WTC11 (cell line): Measurements from ENCODE around the gene CNOT9. TPM values are rescaled to one million over a fixed set of nuclear protein-coding genes. Genes with fewer than 3 reads are reported as not detected.
"Not testable (repeated sequence)": the region's sequence is repeated elsewhere in the genome, so short reads cannot be mapped to it uniquely, and the experiment has no call there.

Experiments
- ATAC-seq: fragments of 200-7000 bp; cut with Tn5 transposase; 2 replicates; pipeline ENCODE4 v1.10.0; 2021; ENCODE audit warnings: mild to moderate bottlenecking, moderate library complexity
- CTCF ChIA-PET: fragments of 300-600 bp; sonication (Branson Sonifier 250); formaldehyde crosslinking; loops from one replicate; lab custom pipeline; 2021; ENCODE audit warnings: antibody characterized with exemption; lab: Charles Lee
- POLR2A ChIA-PET: fragments of 350-600 bp; sonication (Branson Sonifier 250); formaldehyde crosslinking; loops from one replicate; lab custom pipeline; 2021; ENCODE audit warnings: antibody characterized with exemption; lab: Charles Lee
- DNase-seq: peaks from one replicate; pipeline ENCODE4 v3.0.0; 2021; ENCODE audit warnings: low spot score
- H3K27ac Mint-ChIP-seq: 2 replicates; pipeline ENCODE4 v1.8.0; 2021; ENCODE audit warnings: mixed read lengths
- H3K27me3 Mint-ChIP-seq: 2 replicates; pipeline ENCODE4 v1.8.0; 2021; ENCODE audit warnings: low read depth, mild to moderate bottlenecking, moderate library complexity, mixed read lengths
- H3K36me3 Mint-ChIP-seq: 2 replicates; pipeline ENCODE4 v1.8.0; 2021; ENCODE audit warnings: mixed read lengths
- H3K4me1 Mint-ChIP-seq: 2 replicates; pipeline ENCODE4 v1.8.0; 2022; ENCODE audit warnings: mixed read lengths
- H3K4me3 Mint-ChIP-seq: 2 replicates; pipeline ENCODE4 v1.8.0; 2021; ENCODE audit warnings: mild to moderate bottlenecking, moderate library complexity, mixed read lengths
- H3K9me3 Mint-ChIP-seq: 2 replicates; pipeline ENCODE4 v1.8.0; 2021; ENCODE audit warnings: mixed read lengths
- ATF1 ChIP-seq: sonication (generic); formaldehyde crosslinking; IDR thresholded peaks from 2 replicates; pipeline ENCODE4 v1.8.1; 2023; ENCODE audit warnings: mild to moderate bottlenecking, moderate library complexity, missing genetic modification reagents
- CREB1 ChIP-seq: sonication (generic); formaldehyde crosslinking; IDR thresholded peaks from 2 replicates; pipeline ENCODE4 v1.8.0; 2023; ENCODE audit warnings: mild to moderate bottlenecking, missing genetic modification reagents
- ESRRA ChIP-seq: sonication (generic); formaldehyde crosslinking; IDR thresholded peaks from 2 replicates; pipeline ENCODE4 v1.8.1; 2022; ENCODE audit warnings: mild to moderate bottlenecking, missing genetic modification reagents, borderline replicate concordance
- ETV6 ChIP-seq: sonication (generic); formaldehyde crosslinking; IDR thresholded peaks from 2 replicates; pipeline ENCODE4 v1.8.1; 2022; ENCODE audit warnings: mild to moderate bottlenecking, missing genetic modification reagents
- OVOL2 ChIP-seq: fragments of 250-450 bp; sonication (Bioruptor Pico); IDR thresholded peaks from 2 replicates; pipeline ENCODE4 v1.9.0; 2021; ENCODE audit warnings: mild to moderate bottlenecking, borderline replicate concordance
- PRRX2 ChIP-seq: fragments of 250-450 bp; sonication (Bioruptor Pico); IDR thresholded peaks from 2 replicates; pipeline ENCODE4 v1.8.0; 2021; ENCODE audit warnings: mild to moderate bottlenecking
- SP1 ChIP-seq: sonication (generic); formaldehyde crosslinking; conservative IDR thresholded peaks from 2 replicates; pipeline ENCODE4 v1.8.1; 2022; ENCODE audit warnings: missing genetic modification reagents
- total RNA-seq: library from RNA; stranded (reverse); gene quantifications from 3 replicates; pipeline ENCODE4 v1.2.3, GENCODE V29; 2021
- TF ChIP-seq, protein P1 (sequence below): sonication (generic); formaldehyde crosslinking; IDR thresholded peaks from 2 replicates; pipeline ENCODE4 v1.8.0; 2023; ENCODE audit warnings: missing genetic modification reagents, mild to moderate bottlenecking, borderline replicate concordance
- TF ChIP-seq, protein P2 (sequence below): sonication (generic); formaldehyde crosslinking; IDR thresholded peaks from 2 replicates; pipeline ENCODE4 v1.8.0; 2023; ENCODE audit warnings: missing genetic modification reagents
- TF ChIP-seq, protein P3 (sequence below): fragments of 250-450 bp; sonication (Bioruptor Pico); IDR thresholded peaks from 2 replicates; pipeline ENCODE4 v1.9.0; 2021; ENCODE audit warnings: moderate library complexity, mild to moderate bottlenecking, inconsistent platforms, borderline replicate concordance
- TF ChIP-seq, protein P4 (sequence below): sonication (generic); formaldehyde crosslinking; IDR thresholded peaks from 2 replicates; pipeline ENCODE4 v1.8.1; 2023; ENCODE audit warnings: mild to moderate bottlenecking, missing genetic modification reagents
- TF ChIP-seq, protein P5 (sequence below): sonication (generic); formaldehyde crosslinking; IDR thresholded peaks from 2 replicates; pipeline ENCODE4 v1.8.1; 2022; ENCODE audit warnings: missing genetic modification reagents, borderline replicate concordance
- TF ChIP-seq, protein P6 (sequence below): sonication (generic); formaldehyde crosslinking; IDR thresholded peaks from 2 replicates; pipeline ENCODE4 v1.8.0; 2022; ENCODE audit warnings: mild to moderate bottlenecking, missing genetic modification reagents
- TF ChIP-seq, protein P7 (sequence below): sonication (generic); formaldehyde crosslinking; IDR thresholded peaks from 2 replicates; pipeline ENCODE4 v1.8.1; 2022; ENCODE audit warnings: mild to moderate bottlenecking, missing genetic modification reagents, moderate library complexity, borderline replicate concordance
- TF ChIP-seq, protein P8 (sequence below): sonication (generic); formaldehyde crosslinking; IDR thresholded peaks from 2 replicates; pipeline ENCODE4 v1.8.1; 2022; ENCODE audit warnings: mild to moderate bottlenecking, moderate library complexity, missing genetic modification reagents
- TF ChIP-seq, protein P9 (sequence below): fragments of 250-450 bp; sonication (Bioruptor Pico); conservative IDR thresholded peaks from 2 replicates; pipeline ENCODE4 v1.9.0; 2021; ENCODE audit warnings: mild to moderate bottlenecking

The CNOT9 gene
- total RNA-seq, 1 experiment from 2014 or later, result 62.6 TPM

DNA sequence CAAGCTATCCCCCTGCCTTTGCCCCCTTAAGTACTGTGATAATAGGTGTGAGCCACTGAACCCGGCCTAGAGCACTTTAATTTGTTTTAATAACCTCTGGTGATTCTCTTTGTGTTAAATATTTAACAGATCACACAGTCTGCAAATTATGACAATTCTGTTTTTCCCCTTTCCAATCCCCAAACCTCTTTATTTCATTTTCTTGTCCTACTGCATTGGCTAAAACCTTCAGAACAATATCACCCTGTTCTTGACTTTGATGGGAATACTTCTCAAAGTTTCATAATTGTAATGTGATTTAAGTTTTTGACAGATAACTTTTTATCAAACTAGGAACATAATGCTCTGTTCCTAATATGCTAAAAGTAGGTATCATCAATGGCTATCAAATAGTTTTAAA lies 45.0 kb upstream of the CNOT9 start (continued):
- no peak for TF ChIP-seq ESRRA
- TF ChIP-seq, protein P1, sequence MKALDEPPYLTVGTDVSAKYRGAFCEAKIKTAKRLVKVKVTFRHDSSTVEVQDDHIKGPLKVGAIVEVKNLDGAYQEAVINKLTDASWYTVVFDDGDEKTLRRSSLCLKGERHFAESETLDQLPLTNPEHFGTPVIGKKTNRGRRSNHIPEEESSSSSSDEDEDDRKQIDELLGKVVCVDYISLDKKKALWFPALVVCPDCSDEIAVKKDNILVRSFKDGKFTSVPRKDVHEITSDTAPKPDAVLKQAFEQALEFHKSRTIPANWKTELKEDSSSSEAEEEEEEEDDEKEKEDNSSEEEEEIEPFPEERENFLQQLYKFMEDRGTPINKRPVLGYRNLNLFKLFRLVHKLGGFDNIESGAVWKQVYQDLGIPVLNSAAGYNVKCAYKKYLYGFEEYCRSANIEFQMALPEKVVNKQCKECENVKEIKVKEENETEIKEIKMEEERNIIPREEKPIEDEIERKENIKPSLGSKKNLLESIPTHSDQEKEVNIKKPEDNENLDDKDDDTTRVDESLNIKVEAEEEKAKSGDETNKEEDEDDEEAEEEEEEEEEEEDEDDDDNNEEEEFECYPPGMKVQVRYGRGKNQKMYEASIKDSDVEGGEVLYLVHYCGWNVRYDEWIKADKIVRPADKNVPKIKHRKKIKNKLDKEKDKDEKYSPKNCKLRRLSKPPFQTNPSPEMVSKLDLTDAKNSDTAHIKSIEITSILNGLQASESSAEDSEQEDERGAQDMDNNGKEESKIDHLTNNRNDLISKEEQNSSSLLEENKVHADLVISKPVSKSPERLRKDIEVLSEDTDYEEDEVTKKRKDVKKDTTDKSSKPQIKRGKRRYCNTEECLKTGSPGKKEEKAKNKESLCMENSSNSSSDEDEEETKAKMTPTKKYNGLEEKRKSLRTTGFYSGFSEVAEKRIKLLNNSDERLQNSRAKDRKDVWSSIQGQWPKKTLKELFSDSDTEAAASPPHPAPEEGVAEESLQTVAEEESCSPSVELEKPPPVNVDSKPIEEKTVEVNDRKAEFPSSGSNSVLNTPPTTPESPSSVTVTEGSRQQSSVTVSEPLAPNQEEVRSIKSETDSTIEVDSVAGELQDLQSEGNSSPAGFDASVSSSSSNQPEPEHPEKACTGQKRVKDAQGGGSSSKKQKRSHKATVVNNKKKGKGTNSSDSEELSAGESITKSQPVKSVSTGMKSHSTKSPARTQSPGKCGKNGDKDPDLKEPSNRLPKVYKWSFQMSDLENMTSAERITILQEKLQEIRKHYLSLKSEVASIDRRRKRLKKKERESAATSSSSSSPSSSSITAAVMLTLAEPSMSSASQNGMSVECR (CRISPR knock-in tag), result no peak

DNA sequence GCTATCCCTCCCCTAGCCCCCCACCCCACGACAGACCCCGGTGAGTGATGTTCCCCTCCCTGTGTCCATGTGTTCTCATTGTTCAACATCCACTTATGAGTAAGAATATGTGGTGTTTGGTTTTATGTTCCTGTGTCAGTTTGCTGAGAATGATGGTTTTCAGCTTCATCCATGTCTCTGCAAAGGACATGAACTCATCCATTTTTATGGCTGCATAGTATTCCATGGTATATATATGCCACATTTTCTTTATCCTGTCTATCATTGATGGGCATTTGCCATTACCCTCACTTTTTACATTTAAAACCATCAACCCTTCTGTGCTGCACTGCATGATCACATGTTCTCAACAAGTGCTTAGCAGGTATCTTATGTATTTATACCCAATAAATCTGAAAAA lies 40.2 kb upstream of the CNOT9 start:
- Mint-ChIP-seq H3K9me3 (peaks cover 24% of the 10 kb centered on the region), H3K36me3 (peaks cover 78% of the 10 kb centered on the region)
- DNase-seq, H3K4me1 Mint-ChIP-seq, ATAC-seq, H3K27me3 Mint-ChIP-seq, POLR2A ChIA-PET, H3K4me3 Mint-ChIP-seq, H3K27ac Mint-ChIP-seq: not testable (repeated sequence)
- CTCF ChIA-PET, result interaction anchor here (0.6 to 1.2 kb wide), 3 partner anchors 27 to 332 kb away, joined by 3 to 4 read pairs (median 3); no protein-coding TSS in a partner anchor

DNA sequence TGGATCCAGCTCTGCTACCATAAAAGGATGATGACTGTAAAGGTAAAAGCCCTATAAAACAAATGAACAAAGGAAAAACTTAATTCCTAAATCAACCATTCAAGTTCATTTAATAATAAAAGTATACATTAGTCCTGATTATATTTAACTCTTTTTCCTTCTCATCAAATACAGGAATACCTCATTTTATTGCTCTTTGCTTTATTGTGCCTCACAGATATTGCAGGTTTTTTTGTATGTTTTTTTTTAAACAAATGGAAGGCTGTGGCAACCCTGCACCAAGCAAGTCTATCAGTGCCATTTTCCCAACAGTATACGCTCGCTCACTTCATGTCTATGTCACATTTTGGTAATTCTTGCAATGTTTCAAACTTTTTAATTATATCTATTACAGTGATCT lies 38.6 kb upstream of the CNOT9 start:
- CTCF ChIA-PET, result interaction anchor here (1.1 kb wide), 1 partner anchor 13 kb away, joined by 4 read pairs; no protein-coding TSS in a partner anchor
- H3K4me3 Mint-ChIP-seq, result no peak overlapping the region
- H3K4me1 Mint-ChIP-seq, result no peaks in the 10 kb centered on the region
- no peak overlapping the region for H3K27ac Mint-ChIP-seq
- H3K9me3 Mint-ChIP-seq, result peaks cover 11% of the 10 kb centered on the region
- POLR2A ChIA-PET, result no interaction called here
- no peaks in the 10 kb centered on the region for H3K27me3 Mint-ChIP-seq
- TF ChIP-seq, protein P2, sequence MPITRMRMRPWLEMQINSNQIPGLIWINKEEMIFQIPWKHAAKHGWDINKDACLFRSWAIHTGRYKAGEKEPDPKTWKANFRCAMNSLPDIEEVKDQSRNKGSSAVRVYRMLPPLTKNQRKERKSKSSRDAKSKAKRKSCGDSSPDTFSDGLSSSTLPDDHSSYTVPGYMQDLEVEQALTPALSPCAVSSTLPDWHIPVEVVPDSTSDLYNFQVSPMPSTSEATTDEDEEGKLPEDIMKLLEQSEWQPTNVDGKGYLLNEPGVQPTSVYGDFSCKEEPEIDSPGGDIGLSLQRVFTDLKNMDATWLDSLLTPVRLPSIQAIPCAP (CRISPR knock-in tag), result no peak
- TF ChIP-seq, protein P3, sequence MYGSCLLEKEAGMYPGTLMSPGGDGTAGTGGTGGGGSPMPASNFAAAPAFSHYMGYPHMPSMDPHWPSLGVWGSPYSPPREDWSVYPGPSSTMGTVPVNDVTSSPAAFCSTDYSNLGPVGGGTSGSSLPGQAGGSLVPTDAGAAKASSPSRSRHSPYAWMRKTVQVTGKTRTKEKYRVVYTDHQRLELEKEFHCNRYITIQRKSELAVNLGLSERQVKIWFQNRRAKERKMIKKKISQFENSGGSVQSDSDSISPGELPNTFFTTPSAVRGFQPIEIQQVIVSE (CRISPR knock-in tag), result no peak
- TF ChIP-seq, protein P4, sequence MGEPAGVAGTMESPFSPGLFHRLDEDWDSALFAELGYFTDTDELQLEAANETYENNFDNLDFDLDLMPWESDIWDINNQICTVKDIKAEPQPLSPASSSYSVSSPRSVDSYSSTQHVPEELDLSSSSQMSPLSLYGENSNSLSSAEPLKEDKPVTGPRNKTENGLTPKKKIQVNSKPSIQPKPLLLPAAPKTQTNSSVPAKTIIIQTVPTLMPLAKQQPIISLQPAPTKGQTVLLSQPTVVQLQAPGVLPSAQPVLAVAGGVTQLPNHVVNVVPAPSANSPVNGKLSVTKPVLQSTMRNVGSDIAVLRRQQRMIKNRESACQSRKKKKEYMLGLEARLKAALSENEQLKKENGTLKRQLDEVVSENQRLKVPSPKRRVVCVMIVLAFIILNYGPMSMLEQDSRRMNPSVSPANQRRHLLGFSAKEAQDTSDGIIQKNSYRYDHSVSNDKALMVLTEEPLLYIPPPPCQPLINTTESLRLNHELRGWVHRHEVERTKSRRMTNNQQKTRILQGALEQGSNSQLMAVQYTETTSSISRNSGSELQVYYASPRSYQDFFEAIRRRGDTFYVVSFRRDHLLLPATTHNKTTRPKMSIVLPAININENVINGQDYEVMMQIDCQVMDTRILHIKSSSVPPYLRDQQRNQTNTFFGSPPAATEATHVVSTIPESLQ (CRISPR knock-in tag), result no peak
- TF ChIP-seq ATF1 (no peak), ETV6 (no peak), PRRX2 (no peak), OVOL2 (CRISPR knock-in tag) (no peak), CREB1 (CRISPR knock-in tag) (no peak), SP1 (no peak)
- TF ChIP-seq, protein P5, sequence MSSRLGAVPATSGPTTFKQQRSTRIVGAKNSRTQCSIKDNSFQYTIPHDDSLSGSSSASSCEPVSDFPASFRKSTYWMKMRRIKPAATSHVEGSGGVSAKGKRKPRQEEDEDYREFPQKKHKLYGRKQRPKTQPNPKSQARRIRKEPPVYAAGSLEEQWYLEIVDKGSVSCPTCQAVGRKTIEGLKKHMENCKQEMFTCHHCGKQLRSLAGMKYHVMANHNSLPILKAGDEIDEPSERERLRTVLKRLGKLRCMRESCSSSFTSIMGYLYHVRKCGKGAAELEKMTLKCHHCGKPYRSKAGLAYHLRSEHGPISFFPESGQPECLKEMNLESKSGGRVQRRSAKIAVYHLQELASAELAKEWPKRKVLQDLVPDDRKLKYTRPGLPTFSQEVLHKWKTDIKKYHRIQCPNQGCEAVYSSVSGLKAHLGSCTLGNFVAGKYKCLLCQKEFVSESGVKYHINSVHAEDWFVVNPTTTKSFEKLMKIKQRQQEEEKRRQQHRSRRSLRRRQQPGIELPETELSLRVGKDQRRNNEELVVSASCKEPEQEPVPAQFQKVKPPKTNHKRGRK (CRISPR knock-in tag), result no peak
- TF ChIP-seq, protein P6, sequence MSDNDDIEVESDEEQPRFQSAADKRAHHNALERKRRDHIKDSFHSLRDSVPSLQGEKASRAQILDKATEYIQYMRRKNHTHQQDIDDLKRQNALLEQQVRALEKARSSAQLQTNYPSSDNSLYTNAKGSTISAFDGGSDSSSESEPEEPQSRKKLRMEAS (CRISPR knock-in tag), result no peak
- TF ChIP-seq, protein P7, sequence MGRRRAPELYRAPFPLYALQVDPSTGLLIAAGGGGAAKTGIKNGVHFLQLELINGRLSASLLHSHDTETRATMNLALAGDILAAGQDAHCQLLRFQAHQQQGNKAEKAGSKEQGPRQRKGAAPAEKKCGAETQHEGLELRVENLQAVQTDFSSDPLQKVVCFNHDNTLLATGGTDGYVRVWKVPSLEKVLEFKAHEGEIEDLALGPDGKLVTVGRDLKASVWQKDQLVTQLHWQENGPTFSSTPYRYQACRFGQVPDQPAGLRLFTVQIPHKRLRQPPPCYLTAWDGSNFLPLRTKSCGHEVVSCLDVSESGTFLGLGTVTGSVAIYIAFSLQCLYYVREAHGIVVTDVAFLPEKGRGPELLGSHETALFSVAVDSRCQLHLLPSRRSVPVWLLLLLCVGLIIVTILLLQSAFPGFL, result no peak
- TF ChIP-seq, protein P8, sequence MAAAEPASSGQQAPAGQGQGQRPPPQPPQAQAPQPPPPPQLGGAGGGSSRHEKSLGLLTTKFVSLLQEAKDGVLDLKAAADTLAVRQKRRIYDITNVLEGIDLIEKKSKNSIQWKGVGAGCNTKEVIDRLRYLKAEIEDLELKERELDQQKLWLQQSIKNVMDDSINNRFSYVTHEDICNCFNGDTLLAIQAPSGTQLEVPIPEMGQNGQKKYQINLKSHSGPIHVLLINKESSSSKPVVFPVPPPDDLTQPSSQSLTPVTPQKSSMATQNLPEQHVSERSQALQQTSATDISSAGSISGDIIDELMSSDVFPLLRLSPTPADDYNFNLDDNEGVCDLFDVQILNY (CRISPR knock-in tag), result no peak
- TF ChIP-seq, protein P9, sequence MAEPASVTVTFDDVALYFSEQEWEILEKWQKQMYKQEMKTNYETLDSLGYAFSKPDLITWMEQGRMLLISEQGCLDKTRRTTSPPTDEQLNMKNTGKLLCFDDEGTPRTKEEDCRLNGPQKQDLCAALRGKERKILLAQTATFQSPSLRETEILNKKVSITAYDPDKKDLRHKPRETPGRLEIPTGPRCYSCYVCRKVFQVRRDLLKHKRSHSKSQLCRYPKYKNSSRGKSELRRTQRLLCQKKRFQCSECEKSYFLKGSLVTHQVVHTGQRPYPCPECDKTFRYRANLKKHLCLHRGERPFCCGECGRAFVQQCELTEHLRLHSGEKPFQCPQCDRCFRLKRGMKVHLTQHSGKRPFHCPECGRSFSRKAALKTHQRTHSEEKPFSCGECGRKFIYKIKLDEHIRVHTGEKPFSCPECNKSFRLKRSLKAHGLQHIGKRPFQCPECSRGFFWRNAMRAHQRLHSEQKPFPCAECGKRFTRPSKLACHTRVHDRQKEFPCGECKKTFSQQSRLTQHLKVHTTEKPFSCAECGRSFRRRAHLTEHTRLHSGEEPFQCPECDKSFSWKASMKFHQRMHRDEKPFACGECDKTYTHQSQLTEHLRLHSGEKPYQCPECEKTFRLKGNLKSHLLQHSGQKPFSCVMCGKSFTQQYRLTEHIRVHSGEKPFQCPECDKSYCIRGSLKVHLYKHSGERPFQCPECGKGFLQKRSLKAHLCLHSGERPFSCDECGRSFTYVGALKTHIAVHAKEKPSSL (CRISPR knock-in tag), result no peak
- peaks cover 69% of the 10 kb centered on the region for H3K36me3 Mint-ChIP-seq
- no peak for DNase-seq
- ATAC-seq, result no peak
